AG04449 (cell line): Measurements from ENCODE around the gene AP3M1.
"Not testable (repeated sequence)": the region's sequence is repeated elsewhere in the genome, so short reads cannot be mapped to it uniquely, and the experiment has no call there.

Experiments
- CTCF ChIA-PET: fragments of 350-600 bp; formaldehyde crosslinking; extraction: SDS; loops from one replicate; lab custom pipeline; 2021; ENCODE audit warnings: antibody characterized with exemption; lab: Yijun Ruan, JAX
- POLR2A ChIA-PET: fragments of 400-600, 350-600 bp; formaldehyde crosslinking; extraction: SDS; loops from one replicate; lab custom pipeline; 2020; ENCODE audit warnings: antibody characterized with exemption, inconsistent platforms; lab: Yijun Ruan, JAX
- DNase-seq: peaks from one replicate; pipeline ENCODE4 v3.0.0-alpha.2; 2010; ENCODE audit warnings: low read depth, low spot score
- H3K4me3 ChIP-seq: 2 replicates; pipeline ENCODE4 v1.5.1; 2011; ENCODE audit warnings: low read depth, mild to moderate bottlenecking, control low read depth, low read length
- TF ChIP-seq, protein P1 (sequence below): IDR thresholded peaks from one replicate; pipeline ENCODE4 v1.5.1; 2011; ENCODE audit warnings: mild to moderate bottlenecking, moderate library complexity, low read length, control low read depth, inconsistent platforms; ENCODE audit not compliant: insufficient read depth; ENCODE audit errors: missing control alignments

Gene AP3M1

DNA sequence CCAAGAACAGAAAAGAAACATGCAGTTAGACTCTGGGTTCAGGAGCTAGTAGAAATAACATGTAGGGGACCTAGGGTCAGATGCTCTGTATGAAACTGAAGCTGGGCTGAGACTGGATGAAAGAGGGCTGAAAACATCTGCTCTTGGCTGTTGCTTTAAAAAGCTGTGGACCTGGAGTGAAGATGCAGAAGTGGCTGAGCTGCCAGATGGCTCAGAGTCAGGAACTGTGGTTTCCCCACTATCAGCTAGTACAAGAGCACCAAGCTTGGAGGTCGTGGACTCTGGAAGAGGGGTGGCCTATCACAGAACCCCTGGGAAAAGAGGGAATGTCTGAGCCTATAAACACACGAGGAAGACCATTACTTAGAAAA, 6.3 kb upstream of the AP3M1 start:
- H3K4me3 ChIP-seq = no peak overlapping the region
- POLR2A ChIA-PET = no interaction called here
- no peak for DNase-seq
- TF ChIP-seq, protein P1, sequence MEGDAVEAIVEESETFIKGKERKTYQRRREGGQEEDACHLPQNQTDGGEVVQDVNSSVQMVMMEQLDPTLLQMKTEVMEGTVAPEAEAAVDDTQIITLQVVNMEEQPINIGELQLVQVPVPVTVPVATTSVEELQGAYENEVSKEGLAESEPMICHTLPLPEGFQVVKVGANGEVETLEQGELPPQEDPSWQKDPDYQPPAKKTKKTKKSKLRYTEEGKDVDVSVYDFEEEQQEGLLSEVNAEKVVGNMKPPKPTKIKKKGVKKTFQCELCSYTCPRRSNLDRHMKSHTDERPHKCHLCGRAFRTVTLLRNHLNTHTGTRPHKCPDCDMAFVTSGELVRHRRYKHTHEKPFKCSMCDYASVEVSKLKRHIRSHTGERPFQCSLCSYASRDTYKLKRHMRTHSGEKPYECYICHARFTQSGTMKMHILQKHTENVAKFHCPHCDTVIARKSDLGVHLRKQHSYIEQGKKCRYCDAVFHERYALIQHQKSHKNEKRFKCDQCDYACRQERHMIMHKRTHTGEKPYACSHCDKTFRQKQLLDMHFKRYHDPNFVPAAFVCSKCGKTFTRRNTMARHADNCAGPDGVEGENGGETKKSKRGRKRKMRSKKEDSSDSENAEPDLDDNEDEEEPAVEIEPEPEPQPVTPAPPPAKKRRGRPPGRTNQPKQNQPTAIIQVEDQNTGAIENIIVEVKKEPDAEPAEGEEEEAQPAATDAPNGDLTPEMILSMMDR = no peak
- CTCF ChIA-PET = interaction anchor here (2.3 kb wide), 1 partner anchor 56 kb away, joined by 10 read pairs; no protein-coding TSS in a partner anchor

- ChIA-PET CTCF (interaction anchor here (1.2 to 1.7 kb wide), 4 partner anchors 9 to 82 kb away, joined by 3 to 6 read pairs (median 5); no protein-coding TSS in a partner anchor), POLR2A (no interaction called here)
- TF ChIP-seq, protein P1 = no peak
- no peak overlapping the region for H3K4me3 ChIP-seq
- DNase-seq = no peak
These were observed 3.0 kb upstream of the AP3M1 start for GRCh38 chr10:74153676-74154075.

- H3K4me3 ChIP-seq = no peak overlapping the region
- ChIA-PET POLR2A (no interaction called here), CTCF (interaction anchor here (1.5 to 1.7 kb wide), 2 partner anchors 9 to 61 kb away, joined by 5 to 6 read pairs; no protein-coding TSS in a partner anchor)
- TF ChIP-seq, protein P1 = peak; percentile 34
- no peak for DNase-seq
These were observed 2.5 kb upstream of the AP3M1 start for GRCh38 chr10:74153123-74153522.

DNA sequence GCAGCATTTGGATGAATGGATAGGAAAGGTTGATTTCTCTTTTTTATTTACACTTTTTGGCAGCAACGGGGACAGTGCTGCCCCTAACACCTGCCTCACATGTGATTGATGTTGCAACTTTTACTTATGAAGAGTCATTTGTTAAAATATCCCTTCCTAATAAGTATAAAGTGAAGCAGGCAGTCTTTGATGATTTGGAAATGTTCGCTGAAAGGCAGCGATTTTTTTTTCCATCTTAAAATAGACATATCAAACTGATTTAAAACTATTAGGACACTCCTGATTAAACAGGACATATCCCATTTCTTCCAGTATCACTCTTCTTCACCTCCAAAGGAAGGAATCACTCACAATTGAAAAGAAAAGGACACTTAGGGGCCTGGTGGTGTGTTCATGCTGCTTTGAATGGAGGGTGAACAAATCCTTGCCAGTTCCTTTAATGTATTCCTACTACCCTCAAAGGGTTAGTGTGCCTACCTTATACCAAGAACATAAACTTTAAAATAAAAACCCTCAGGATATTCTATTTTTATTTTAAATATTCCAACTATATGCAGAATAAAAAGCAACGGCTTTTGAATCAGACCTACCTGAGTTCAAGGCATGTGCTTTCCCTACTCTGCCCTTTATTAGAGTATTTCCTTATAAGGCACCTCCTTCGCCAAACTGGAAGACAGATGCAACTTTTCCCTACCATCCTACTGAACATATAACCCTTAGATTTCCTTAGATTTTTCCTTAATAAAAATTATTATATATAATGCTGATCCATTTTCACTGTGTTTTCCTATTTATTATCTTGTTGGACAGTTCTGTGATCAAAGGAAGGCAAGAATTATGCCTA, 1.5 kb upstream of the AP3M1 start:
- peak overlapping the region; percentile 98 for H3K4me3 ChIP-seq
- ChIA-PET CTCF (interaction anchor here (1.0 to 5.7 kb wide), 7 partner anchors 9 to 83 kb away, joined by 3 to 46 read pairs (median 6); no protein-coding TSS in a partner anchor), POLR2A (interaction anchor here (0.6 to 1.3 kb wide), 3 partner anchors 22 to 272 kb away, joined by 3 to 5 read pairs (median 4); no protein-coding TSS in a partner anchor)
- TF ChIP-seq, protein P1 = no peak
- DNase-seq = no peak

GRCh38 chr10:74150990-74151878, 606 bp upstream of the AP3M1 start, which contains the start of gene ADK:
Gene ADK (plus strand): TSS chr10:74151221. CDS start chr10:74151279, 58 bp downstream.
- ChIA-PET POLR2A (interaction anchor here (0.6 to 1.3 kb wide), 4 partner anchors 23 to 271 kb away, joined by 3 to 5 read pairs (median 4); partner anchors contain the start of gene VCL), CTCF (interaction anchor here (0.5 to 5.7 kb wide), 8 partner anchors 8 to 211 kb away, joined by 3 to 46 read pairs (median 5); no protein-coding TSS in a partner anchor)

GRCh38 chr10:74146980-74147379, 3.6 kb downstream of the AP3M1 start:
- POLR2A ChIA-PET = interaction anchor here (0.6 kb wide), 1 partner anchor 9 kb away, joined by 3 read pairs; no protein-coding TSS in a partner anchor

More at GRCh38 chr10:74150990-74151878, 606 bp upstream of the AP3M1 start, which contains the start of gene ADK:
- peak; percentile 69 for DNase-seq
- TF ChIP-seq, protein P1 = peak; percentile 58
- H3K4me3 ChIP-seq = peak within 1 kb of the TSS; percentile 98

More at GRCh38 chr10:74146980-74147379, 3.6 kb downstream of the AP3M1 start:
- DNase-seq, H3K4me3 ChIP-seq: not testable (repeated sequence)
- CTCF ChIA-PET = interaction anchor here (1.3 to 5.7 kb wide), 4 partner anchors 9 to 87 kb away, joined by 3 to 46 read pairs (median 4); no protein-coding TSS in a partner anchor
